HepG2 (cell line): ENCODE measurements around the gene ZNF581. TPM values are rescaled to one million over a fixed set of nuclear protein-coding genes. Genes with fewer than 3 reads are reported as not detected.

Source experiments
- ARNT2 ChIP-seq: sonication (generic); formaldehyde crosslinking; IDR thresholded peaks from 2 replicates; pipeline ENCODE4 v1.8.0; 2022; ENCODE audit warnings: mild to moderate bottlenecking, low read depth, missing genetic modification reagents, moderate library complexity
- FIP1L1 ChIP-seq: fragments of 200-400 bp; formaldehyde crosslinking; IDR thresholded peaks from 2 replicates; pipeline ENCODE4 v1.6.1; 2018; ENCODE audit warnings: low read depth, mild to moderate bottlenecking, low read length, moderate library complexity, borderline replicate concordance; ENCODE audit not compliant: insufficient read depth
- FOSL2 ChIP-seq: sonication (generic); formaldehyde crosslinking; IDR thresholded peaks from 2 replicates; pipeline ENCODE4 v1.4.0; 2020; ENCODE audit warnings: missing genetic modification reagents
- GTF2F1 ChIP-seq: fragments of 150-350 bp; IDR thresholded peaks from 2 replicates; pipeline ENCODE4 v1.6.1; 2014; ENCODE audit warnings: low read length
- HNF4A ChIP-seq: sonication (generic); formaldehyde crosslinking; IDR thresholded peaks from 2 replicates; pipeline ENCODE4 v1.4.0; 2020; ENCODE audit warnings: missing genetic modification reagents
- HOXA9 ChIP-seq: sonication (generic); formaldehyde crosslinking; IDR thresholded peaks from 2 replicates; pipeline ENCODE4 v1.8.1; 2022; ENCODE audit warnings: missing genetic modification reagents, mild to moderate bottlenecking, moderate library complexity, borderline replicate concordance
- KLF15 ChIP-seq: sonication (generic); formaldehyde crosslinking; IDR thresholded peaks from 2 replicates; pipeline ENCODE4 v1.8.1; 2023; ENCODE audit warnings: borderline replicate concordance, mild to moderate bottlenecking, inconsistent platforms, missing genetic modification reagents, mixed read lengths
- MXI1 ChIP-seq: IDR thresholded peaks from 3 replicates; pipeline ENCODE4 v1.6.1; 2012; ENCODE audit warnings: low read depth, low read length, inconsistent platforms, borderline replicate concordance
- NKX3-1 ChIP-seq: sonication (generic); formaldehyde crosslinking; IDR thresholded peaks from 2 replicates; pipeline ENCODE4 v1.5.0; 2020; ENCODE audit warnings: missing genetic modification reagents
- PHF8 ChIP-seq: sonication (generic); formaldehyde crosslinking; IDR thresholded peaks from 2 replicates; pipeline ENCODE4 v1.5.0; 2020; ENCODE audit warnings: missing genetic modification reagents
- RNF2 ChIP-seq: fragments of 450-650 bp; conservative IDR thresholded peaks from 2 replicates; pipeline ENCODE4 v1.6.1; 2016; ENCODE audit warnings: low read depth
- SRSF9 ChIP-seq: fragments of 200-400 bp; formaldehyde crosslinking; IDR thresholded peaks from 2 replicates; pipeline ENCODE4 v1.6.1; 2018; ENCODE audit warnings: borderline replicate concordance, mild to moderate bottlenecking, low read depth, low read length; ENCODE audit not compliant: insufficient read depth, poor library complexity, severe bottlenecking
- TAF1 ChIP-seq: sonication (generic); formaldehyde crosslinking; IDR thresholded peaks from 2 replicates; pipeline ENCODE4 v1.4.0; 2020; ENCODE audit warnings: missing genetic modification reagents
- TAF15 ChIP-seq: fragments of 200-400 bp; formaldehyde crosslinking; IDR thresholded peaks from one replicate; pipeline ENCODE4 v1.6.1; 2018; ENCODE audit warnings: mild to moderate bottlenecking, low read depth, low read length; ENCODE audit not compliant: poor library complexity, severe bottlenecking
- TBX3 ChIP-seq: fragments of 450-650 bp; IDR thresholded peaks from 2 replicates; pipeline ENCODE4 v1.6.1; 2017; ENCODE audit warnings: antibody characterized with exemption, mild to moderate bottlenecking, inconsistent platforms, borderline replicate concordance
- ZBTB37 ChIP-seq: sonication (generic); formaldehyde crosslinking; IDR thresholded peaks from 2 replicates; pipeline ENCODE4 v1.4.0; 2020; ENCODE audit warnings: mild to moderate bottlenecking, missing genetic modification reagents
- ZBTB39 ChIP-seq: sonication (generic); formaldehyde crosslinking; IDR thresholded peaks from 2 replicates; pipeline ENCODE4 v1.5.0; 2020; ENCODE audit warnings: missing genetic modification reagents
- ZBTB42 ChIP-seq: sonication (generic); formaldehyde crosslinking; IDR thresholded peaks from 2 replicates; pipeline ENCODE4 v1.5.0; 2020; ENCODE audit warnings: mild to moderate bottlenecking, missing genetic modification reagents
- ZNF101 ChIP-seq: sonication (generic); formaldehyde crosslinking; IDR thresholded peaks from 2 replicates; pipeline ENCODE4 v1.4.0; 2020; ENCODE audit warnings: mild to moderate bottlenecking, low read depth, missing genetic modification reagents, borderline replicate concordance
- ZNF124 ChIP-seq: sonication (generic); formaldehyde crosslinking; IDR thresholded peaks from 2 replicates; pipeline ENCODE4 v1.4.0; 2020; ENCODE audit warnings: missing genetic modification reagents
- ZNF136 ChIP-seq: sonication (generic); formaldehyde crosslinking; IDR thresholded peaks from 2 replicates; pipeline ENCODE4 v1.8.1; 2022; ENCODE audit warnings: low read depth, mild to moderate bottlenecking, moderate library complexity, missing genetic modification reagents
- ZNF143 ChIP-seq: sonication (generic); formaldehyde crosslinking; IDR thresholded peaks from 2 replicates; pipeline ENCODE4 v1.4.0; 2020; ENCODE audit warnings: missing genetic modification reagents
- ZNF282 ChIP-seq: fragments of 450-650 bp; IDR thresholded peaks from 2 replicates; pipeline ENCODE4 v1.6.1; 2018; ENCODE audit not compliant: partially characterized antibody
- ZNF430 ChIP-seq: sonication (generic); formaldehyde crosslinking; IDR thresholded peaks from 2 replicates; pipeline ENCODE4 v1.9.0; 2021; ENCODE audit warnings: mild to moderate bottlenecking, missing genetic modification reagents
- ZNF570 ChIP-seq: sonication (generic); formaldehyde crosslinking; IDR thresholded peaks from 2 replicates; pipeline ENCODE4 v1.4.0; 2020; ENCODE audit warnings: mild to moderate bottlenecking, missing genetic modification reagents, borderline replicate concordance
- ZNF703 ChIP-seq: sonication (generic); formaldehyde crosslinking; IDR thresholded peaks from 2 replicates; pipeline ENCODE4 v1.5.1; 2020; ENCODE audit warnings: missing genetic modification reagents, mild to moderate bottlenecking, moderate library complexity, borderline replicate concordance
- ZNF883 ChIP-seq: sonication (generic); formaldehyde crosslinking; IDR thresholded peaks from 2 replicates; pipeline ENCODE4 v1.5.1; 2020; ENCODE audit warnings: mild to moderate bottlenecking, missing genetic modification reagents; ENCODE audit errors: not compliant biosample characterization
- polyA plus RNA-seq, 8 experiments: library from polyadenylated mRNA; depleted of rRNA in 3 of 8; stranded (reverse) in 7 of 8; unstranded in 1 of 8; fragments of >200 nt; fragmentation: Illumina TruSeq in 4 of 8; extraction: Trizol in 4 of 8; gene quantifications; 2 replicates each; pipeline versions ENCODE4 v1.2.1 to v1.2.3, GENCODE V29; 2011 to 2016; ENCODE audit warnings: low read depth in 4 of 8, missing spikeins in 1 of 8, mixed read lengths in 1 of 8; ENCODE audit not compliant: insufficient read depth in 1 of 8
- total RNA-seq, 5 experiments: library from RNA; depleted of rRNA; stranded (reverse); fragments of >200 nt; fragmentation: Illumina TruSeq; extraction: Trizol; gene quantifications; 2 replicates each; pipeline ENCODE4 v1.2.3, GENCODE V29; 2016; ENCODE audit warnings: low read depth in 1 of 5

The ZNF581 gene
- total and polyA plus RNA-seq, 2 of the 13 experiments (the other 11 are each of a cell fraction or from before 2014, with no cell fraction given) = 19.6 to 49.5 TPM

- TF ChIP-seq ARNT2 (no peak), RNF2 (no peak), ZNF101 (CRISPR knock-in tag) (no peak), TAF15 (no peak), ZBTB37 (no peak), ZNF430 (CRISPR knock-in tag) (peak; percentile 88), ZNF883 (CRISPR knock-in tag) (no peak), ZNF143 (CRISPR knock-in tag) (0 out of 2 replicates have a peak, but pooled peaks have one; percentile 38), ZNF282 (no peak), MXI1 (no peak; the same call in 2 of the 3 replicates), SRSF9 (no peak), ZNF570 (CRISPR knock-in tag) (no peak), NKX3-1 (CRISPR knock-in tag) (no peak), KLF15 (CRISPR knock-in tag) (no peak), TBX3 (peak; percentile 57; the same call in 1 of the 2 replicates), ZBTB42 (no peak), ZNF703 (CRISPR knock-in tag) (0 out of 2 replicates have a peak, but pooled peaks have one; percentile 49), ZNF136 (no peak), HNF4A (CRISPR knock-in tag) (no peak), GTF2F1 (no peak), FIP1L1 (no peak), ZNF124 (CRISPR knock-in tag) (peak; percentile 48; the same call in 1 of the 2 replicates), ZBTB39 (CRISPR knock-in tag) (no peak), FOSL2 (CRISPR knock-in tag) (peak; percentile 34; the same call in 1 of the 2 replicates), PHF8 (CRISPR knock-in tag) (peak; percentile 47; the same call in 1 of the 2 replicates), HOXA9 (CRISPR knock-in tag) (no peak), TAF1 (CRISPR knock-in tag) (peak; percentile 77)
Observed at GRCh38 chr19:55599468-55599841, 44.0 kb upstream of the ZNF581 start, which contains the start of gene FIZ1 (continued).
